H9 (cell line): ENCODE measurements around the gene TGM4. TPM values are rescaled to one million over a fixed set of nuclear protein-coding genes. Genes with fewer than 3 reads are reported as not detected.
"Not testable (repeated sequence)": the region's sequence is repeated elsewhere in the genome, so short reads cannot be mapped to it uniquely, and the experiment has no call there.

Experiments used
- DNase-seq: peaks from one replicate; pipeline ENCODE4 v3.0.0-alpha.2; 2017
- H2AFZ ChIP-seq: one replicate; pipeline ENCODE4 v1.6.1; 2013; ENCODE audit warnings: mild to moderate bottlenecking, low read length, control low read depth, moderate library complexity
- H2AK5ac ChIP-seq: 2 replicates; pipeline ENCODE4 v1.6.1; 2013; ENCODE audit warnings: low read length, control low read depth, mixed read lengths; ENCODE audit not compliant: insufficient read length
- H2BK120ac ChIP-seq: one replicate; pipeline ENCODE4 v1.6.1; 2013; ENCODE audit warnings: low read depth, mild to moderate bottlenecking, low read length, control low read depth, inconsistent platforms; ENCODE audit not compliant: poor library complexity, severe bottlenecking
- H2BK12ac ChIP-seq: 2 replicates; pipeline ENCODE4 v1.6.1; 2013; ENCODE audit warnings: low read length, control low read depth, mixed read lengths, low read depth; ENCODE audit not compliant: insufficient read length
- H2BK15ac ChIP-seq: 2 replicates; pipeline ENCODE4 v1.6.1; 2013; ENCODE audit warnings: low read depth, low read length, control low read depth
- H2BK20ac ChIP-seq: one replicate; pipeline ENCODE4 v1.6.1; 2013; ENCODE audit warnings: low read depth, mild to moderate bottlenecking, low read length, control low read depth, inconsistent platforms; ENCODE audit not compliant: poor library complexity, severe bottlenecking
- H2BK5ac ChIP-seq: 2 replicates; pipeline ENCODE4 v1.6.1; 2013; ENCODE audit warnings: low read length, control low read depth, mixed read lengths; ENCODE audit not compliant: insufficient read length
- H3K14ac ChIP-seq: 2 replicates; pipeline ENCODE4 v1.6.1; 2013; ENCODE audit warnings: low read length, control low read depth; ENCODE audit not compliant: insufficient read depth
- H3K18ac ChIP-seq: 2 replicates; pipeline ENCODE4 v1.6.1; 2013; ENCODE audit warnings: low read depth, mild to moderate bottlenecking, mixed read lengths, low read length, control low read depth; ENCODE audit not compliant: insufficient read length
- H3K23ac ChIP-seq: 2 replicates; pipeline ENCODE4 v1.6.1; 2013; ENCODE audit warnings: low read length, control low read depth, mixed read lengths, low read depth; ENCODE audit not compliant: insufficient read length
- H3K23me2 ChIP-seq: 2 replicates; pipeline ENCODE4 v1.6.1; 2013; ENCODE audit warnings: low read depth, mild to moderate bottlenecking, mixed read lengths, low read length, control low read depth; ENCODE audit not compliant: insufficient read length, poor library complexity, severe bottlenecking
- H3K27ac ChIP-seq: 2 replicates; pipeline ENCODE4 v1.5.1; 2013; ENCODE audit warnings: low read length, control low read depth, mixed read lengths, low read depth; ENCODE audit not compliant: insufficient read length
- H3K27me3 ChIP-seq: 2 replicates; pipeline ENCODE4 v1.6.1; 2013; ENCODE audit warnings: low read length, control low read depth, inconsistent platforms; ENCODE audit not compliant: insufficient read depth
- H3K4ac ChIP-seq: 2 replicates; pipeline ENCODE4 v1.6.1; 2013; ENCODE audit warnings: low read depth, mild to moderate bottlenecking, control low read depth, inconsistent platforms, low read length, moderate library complexity
- H3K4me1 ChIP-seq: 2 replicates; pipeline ENCODE4 v1.6.1; 2013; ENCODE audit warnings: low read length, control low read depth, inconsistent platforms; ENCODE audit not compliant: insufficient read depth
- H3K4me2 ChIP-seq: 2 replicates; pipeline ENCODE4 v1.6.1; 2013; ENCODE audit warnings: low read length, control low read depth, mixed read lengths; ENCODE audit not compliant: insufficient read length, insufficient read depth
- H3K56ac ChIP-seq: 2 replicates; pipeline ENCODE4 v1.6.1; 2013; ENCODE audit warnings: low read depth, mild to moderate bottlenecking, mixed read lengths, low read length, control low read depth; ENCODE audit not compliant: insufficient read length
- H3K79me1 ChIP-seq: 2 replicates; pipeline ENCODE4 v1.6.1; 2013; ENCODE audit warnings: low read depth, mild to moderate bottlenecking, moderate library complexity, low read length, control low read depth, inconsistent platforms; ENCODE audit not compliant: insufficient read depth, poor library complexity, severe bottlenecking
- H3K79me2 ChIP-seq: 2 replicates; pipeline ENCODE4 v1.6.1; 2013; ENCODE audit warnings: low read length, control low read depth, inconsistent platforms; ENCODE audit not compliant: insufficient read depth
- H3K9ac ChIP-seq: 2 replicates; pipeline ENCODE4 v1.6.1; 2013; ENCODE audit warnings: low read length, control low read depth, mixed read lengths; ENCODE audit not compliant: insufficient read length; ENCODE audit errors: extremely low read depth
- H3K9me3 ChIP-seq: one replicate; pipeline ENCODE4 v1.6.1; 2013; ENCODE audit warnings: low read depth, low read length, inconsistent platforms; ENCODE audit not compliant: control insufficient read depth
- H3T11ph ChIP-seq: one replicate; pipeline ENCODE4 v1.6.1; 2013; ENCODE audit warnings: mild to moderate bottlenecking, low read length, control low read depth, inconsistent platforms
- H4K20me1 ChIP-seq: one replicate; pipeline ENCODE4 v1.6.1; 2013; ENCODE audit not compliant: control insufficient read depth, insufficient read length, insufficient read depth
- H4K5ac ChIP-seq: 2 replicates; pipeline ENCODE4 v1.6.1; 2013; ENCODE audit warnings: low read depth, mild to moderate bottlenecking, mixed read lengths, low read length, control low read depth; ENCODE audit not compliant: insufficient read length
- H4K8ac ChIP-seq: replicated peaks from 2 replicates; pipeline ENCODE4 v1.6.1; 2013; ENCODE audit warnings: low read length, control low read depth, mixed read lengths, low read depth; ENCODE audit not compliant: insufficient read length
- H4K91ac ChIP-seq: 2 replicates; pipeline ENCODE4 v1.6.1; 2013; ENCODE audit warnings: low read depth, mild to moderate bottlenecking, moderate library complexity, mixed read lengths, low read length, control low read depth; ENCODE audit not compliant: insufficient read length
- H3K27ac Mint-ChIP-seq, 3 experiments: 2 replicates in 2 of 3; 3 replicates in 1 of 3; pipeline ENCODE4 v1.8.0; 2020 to 2021; ENCODE audit warnings: mixed read lengths in 3 of 3, mild to moderate bottlenecking in 1 of 3, moderate library complexity in 1 of 3
- H3K27me3 Mint-ChIP-seq: 2 replicates; pipeline ENCODE4 v1.8.0; 2021; ENCODE audit warnings: low read depth, mild to moderate bottlenecking, moderate library complexity, mixed read lengths
- H3K36me3 Mint-ChIP-seq, 3 experiments: 2 replicates in 2 of 3; 3 replicates in 1 of 3; pipeline ENCODE4 v1.8.0; 2020 to 2021; ENCODE audit warnings: low read depth in 3 of 3, mixed read lengths in 3 of 3; ENCODE audit not compliant: insufficient read depth in 1 of 3
- H3K4me1 Mint-ChIP-seq, 2 experiments: 2 replicates each; pipeline ENCODE4 v1.8.0; 2020; ENCODE audit warnings: mixed read lengths in 2 of 2
- H3K4me3 Mint-ChIP-seq, 2 experiments: 2 replicates in 1 of 2; 3 replicates in 1 of 2; pipeline ENCODE4 v1.8.0; 2020 to 2021; ENCODE audit warnings: mild to moderate bottlenecking in 2 of 2, mixed read lengths in 2 of 2, moderate library complexity in 1 of 2
- H3K9me3 Mint-ChIP-seq, 2 experiments: 2 replicates in 1 of 2; 3 replicates in 1 of 2; pipeline ENCODE4 v1.8.0; 2020; ENCODE audit warnings: mild to moderate bottlenecking in 2 of 2, mixed read lengths in 2 of 2, moderate library complexity in 1 of 2
- CTCF ChIP-seq: fragments of 200-600 bp; sonication (generic); conservative IDR thresholded peaks from 3 replicates; pipeline ENCODE4 v1.8.0; 2021; ENCODE audit warnings: antibody characterized with exemption, mild to moderate bottlenecking
- WGBS: extraction: QIAGEN DNeasy Blood & Tissue Kit; methylation state at CpG from one replicate; pipeline ENCODE4 v1.1.7; 2013; ENCODE audit warnings: missing lambda C conversion rate, low lambda C conversion rate, mixed read lengths; ENCODE audit not compliant: insufficient read length; ENCODE audit errors: extremely low coverage; 5-methylcytosine and 5-hydroxymethylcytosine counted together
- total RNA-seq: library from RNA; stranded (reverse); gene quantifications from 2 replicates; pipeline ENCODE4 v1.2.1, GENCODE V29; 2021

Gene TGM4
- total RNA-seq, 1 experiment from 2014 or later: not detected

- Histone ChIP-seq H2AK5ac (no peak overlapping the region), H4K20me1 (no peaks in the 10 kb centered on the region), H3K23ac (no peak overlapping the region), H3K27ac (no peak overlapping the region), H3K23me2 (no peaks in the 10 kb centered on the region), H3K9ac (no peak overlapping the region), H3K79me1 (no peaks in the 10 kb centered on the region), H2BK20ac (no peak overlapping the region), H3K79me2 (no peaks in the 10 kb centered on the region), H3K14ac (no peak overlapping the region), H2BK15ac (no peak overlapping the region), H3K4ac (no peak overlapping the region), H2BK12ac (no peak overlapping the region), H2BK120ac (no peak overlapping the region), H3K4me1 (no peaks in the 10 kb centered on the region), H2AFZ (no peak overlapping the region), H3K4me2 (no peak overlapping the region), H4K8ac (no peak overlapping the region), H4K5ac (no peak overlapping the region), H3K56ac (no peak overlapping the region), H3K18ac (no peak overlapping the region), H3T11ph (no peak overlapping the region), H3K27me3 (no peaks in the 10 kb centered on the region), H2BK5ac (no peak overlapping the region), H4K91ac (no peak overlapping the region), H3K9me3 (no peaks in the 10 kb centered on the region)
- Mint-ChIP-seq H3K27me3 (no peaks in the 10 kb centered on the region), H3K9me3 (no peaks in the 10 kb centered on the region), H3K4me3 (no peak overlapping the region), H3K36me3 (peaks cover 4 to 47% (median 44%) of the 10 kb centered on the region in 3 experiments), H3K4me1 (no peaks in the 10 kb centered on the region), H3K27ac (no peak overlapping the region)
- no peak for TF ChIP-seq CTCF
- WGBS: no CpG with 5 or more reads among the region's 1 CpG
- DNase-seq: no peak
Measured at GRCh38 chr3:44848634-44849033, 25.8 kb upstream of the TGM4 start.

- H3K56ac ChIP-seq, H3K27me3 ChIP-seq, H3K79me1 ChIP-seq, H3K23me2 ChIP-seq, H3K4me2 ChIP-seq, H4K5ac ChIP-seq, H3K9ac ChIP-seq, H2BK15ac ChIP-seq, DNase-seq, H3T11ph ChIP-seq, H3K4me1 ChIP-seq, H2AFZ ChIP-seq, H2BK20ac ChIP-seq, H2AK5ac ChIP-seq, H3K9me3 ChIP-seq, H4K91ac ChIP-seq, H3K4me1 Mint-ChIP-seq, H4K8ac ChIP-seq, H3K27ac Mint-ChIP-seq, H3K23ac ChIP-seq, H4K20me1 ChIP-seq, H3K4ac ChIP-seq, H2BK5ac ChIP-seq, H2BK120ac ChIP-seq, H3K27ac ChIP-seq, H3K27me3 Mint-ChIP-seq, H3K4me3 Mint-ChIP-seq, H2BK12ac ChIP-seq, H3K79me2 ChIP-seq, H3K9me3 Mint-ChIP-seq, H3K14ac ChIP-seq, H3K18ac ChIP-seq: not testable (repeated sequence)
- peaks cover 5 to 24% (median 15%) of the 10 kb centered on the region in 3 experiments for H3K36me3 Mint-ChIP-seq
- no CpG with 5 or more reads among the region's 6 CpGs for WGBS
Measured at GRCh38 chr3:44856663-44857062, 17.7 kb upstream of the TGM4 start.
